ENCODE data around the gene ENTPD2.
"Not testable (repeated sequence)": the region's sequence is repeated elsewhere in the genome, so short reads cannot be mapped to it uniquely, and the experiment has no call there.

The ENTPD2 gene

GRCh38 chr9:137009938-137010732, 43.7 kb downstream of the ENTPD2 start:
- no peak overlapping the region for H3K27ac ChIP-seq
- H3K4me3 ChIP-seq, result no peak overlapping the region

GRCh38 chr9:137009217-137009616, 44.6 kb downstream of the ENTPD2 start:
- no peak overlapping the region for H3K4me3 ChIP-seq
- no peak overlapping the region for H3K27ac ChIP-seq

- Histone ChIP-seq H3K4me3 (no peak overlapping the region), H3K27ac (no peak overlapping the region)
Measured at GRCh38 chr9:137008312-137008711, 45.5 kb downstream of the ENTPD2 start.

GRCh38 chr9:137007816-137008270, 46.0 kb downstream of the ENTPD2 start:
- H3K27ac ChIP-seq, result no peak overlapping the region
- no peak overlapping the region for H3K4me3 ChIP-seq

GRCh38 chr9:137007108-137007815, 46.6 kb downstream of the ENTPD2 start:
- Histone ChIP-seq H3K27ac (no peak overlapping the region), H3K4me3 (no peak overlapping the region)

- H3K4me3 ChIP-seq, result no peak overlapping the region
- no peak overlapping the region for H3K27ac ChIP-seq
Measured at GRCh38 chr9:137006116-137007003, 47.5 kb downstream of the ENTPD2 start.

GRCh38 chr9:137004285-137004684, 49.6 kb downstream of the ENTPD2 start:
- H3K27ac ChIP-seq, result not testable (repeated sequence)

GRCh38 chr9:137002646-137003041, 51.2 kb downstream of the ENTPD2 start:
- Histone ChIP-seq H3K27ac (no peak overlapping the region), H3K4me3 (no peak overlapping the region)

More at GRCh38 chr9:137004285-137004684, 49.6 kb downstream of the ENTPD2 start:
- H3K4me3 ChIP-seq, result not testable (repeated sequence)

GRCh38 chr9:137001857-137002645, 51.8 kb downstream of the ENTPD2 start:
- Histone ChIP-seq H3K27ac (no peak overlapping the region), H3K4me3 (no peak overlapping the region)

- peak overlapping the region in 12 of 21 experiments; percentile 0 to 75 (median 42) for H3K27ac ChIP-seq
- H3K4me3 ChIP-seq, result no peak overlapping the region
Measured at GRCh38 chr9:137000177-137000930, 53.5 kb downstream of the ENTPD2 start.
